HG02840 (cell line): Measurements from ENCODE around the gene CSTPP1.

Source experiments
- ATAC-seq: cut with Tn5 transposase; IDR thresholded peaks from one replicate; pipeline ENCODE4 v1.9.1; 2021; ENCODE audit warnings: mild to moderate bottlenecking, moderate library complexity, moderate number of reproducible peaks; ENCODE audit not compliant: unreplicated experiment, low FRiP score

Gene CSTPP1

DNA sequence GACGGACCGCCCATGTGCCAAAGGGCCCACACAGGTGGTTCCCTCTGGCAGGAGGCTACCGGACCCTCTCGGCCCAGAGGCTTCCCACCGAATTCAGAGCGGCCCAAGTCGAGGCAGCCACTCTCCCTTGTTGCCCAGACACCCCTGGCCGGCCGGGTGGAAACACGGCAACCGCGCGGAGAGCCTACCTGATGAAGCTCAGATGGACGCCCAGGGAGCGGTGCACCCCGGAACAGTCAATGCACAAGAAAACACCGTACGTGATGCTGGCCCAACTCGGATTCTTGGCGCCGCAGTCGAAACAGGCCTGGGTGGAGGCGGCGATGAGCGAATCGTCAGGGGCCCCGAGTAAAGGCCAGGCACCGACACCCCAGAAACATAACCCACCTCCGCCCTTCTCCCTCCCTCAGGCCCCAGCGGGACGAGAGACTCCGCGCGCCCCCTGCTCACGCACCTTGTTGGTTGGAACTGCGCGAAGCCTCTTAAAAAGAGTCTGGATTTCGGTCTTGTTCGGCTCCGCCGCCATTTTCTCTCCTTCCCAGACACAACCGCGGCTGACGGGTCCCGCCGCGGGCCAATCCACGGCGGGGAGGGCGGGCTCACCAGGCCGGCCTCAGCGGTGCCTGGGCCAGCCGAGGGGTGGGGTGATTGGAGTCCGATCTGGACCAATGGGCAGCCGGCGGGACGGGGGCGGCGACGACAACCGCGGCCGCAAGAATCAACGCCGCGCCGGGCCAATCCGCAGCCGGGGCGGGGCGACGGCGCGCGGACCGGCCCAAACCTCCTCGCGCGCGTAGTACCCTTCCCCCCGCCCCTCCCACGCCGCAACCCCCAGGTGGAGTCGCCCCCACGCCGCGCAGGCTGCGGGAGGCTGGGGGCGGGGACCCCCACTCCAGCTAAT, 240.0 kb downstream of the CSTPP1 start, which contains the start of gene ARFGAP2:
Gene ARFGAP2 (minus strand): TSS at position 552 of the 901 bp plus-strand sequence. CDS start 26 bp downstream, at position 526.
- peak; percentile 90 for ATAC-seq

DNA sequence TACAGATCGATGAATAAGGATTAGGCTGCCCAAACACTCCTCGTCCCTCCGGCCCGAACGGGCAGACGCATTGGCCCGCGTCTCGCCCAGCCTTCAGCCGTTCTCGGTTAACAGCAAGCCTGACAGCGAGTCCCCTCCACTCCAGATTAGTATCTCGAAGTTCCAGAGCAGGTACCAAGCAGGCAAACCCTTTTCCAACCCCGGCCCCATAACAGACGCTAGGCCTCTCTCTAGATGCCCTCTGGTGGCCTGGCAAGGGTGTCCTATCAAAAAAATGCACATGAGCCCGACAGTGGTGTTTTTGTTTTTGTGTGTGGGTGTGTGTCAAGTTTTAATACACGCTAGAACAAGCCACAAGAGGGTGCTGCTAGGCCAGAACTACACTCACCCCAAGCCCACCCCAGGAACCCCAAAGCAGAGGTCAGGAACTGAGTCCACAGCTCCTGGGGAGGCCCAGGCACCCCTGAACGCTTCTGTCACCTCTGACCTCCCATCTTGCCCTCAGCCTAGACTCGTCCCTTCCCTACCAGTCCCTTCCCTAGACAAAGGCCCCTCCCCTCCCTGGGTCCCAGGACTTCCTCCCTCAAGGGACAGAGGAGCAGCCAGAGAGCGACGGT, 240.8 kb downstream of the CSTPP1 start:
- ATAC-seq, result peak; percentile 34

DNA sequence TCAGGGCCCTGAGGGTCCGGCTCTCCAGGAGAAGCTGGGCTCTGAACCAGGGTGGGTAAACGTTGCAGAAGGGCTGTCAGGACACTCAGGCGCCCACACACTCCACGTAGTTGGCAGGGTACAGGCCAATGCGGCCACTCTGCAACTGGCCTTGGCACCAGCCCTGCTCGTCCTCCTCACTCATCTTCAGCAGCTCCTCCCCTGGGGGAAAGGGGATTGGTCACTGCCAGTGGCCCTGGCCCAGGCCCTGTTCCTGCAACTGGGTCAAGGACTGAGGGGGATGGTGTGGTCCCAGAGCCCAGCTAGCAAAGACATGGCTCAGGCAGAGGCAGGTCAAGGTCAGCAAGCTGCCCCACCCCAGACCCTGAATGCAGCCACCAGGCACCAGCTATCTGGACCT, 241.3 kb downstream of the CSTPP1 start:
- ATAC-seq, result no peak

DNA sequence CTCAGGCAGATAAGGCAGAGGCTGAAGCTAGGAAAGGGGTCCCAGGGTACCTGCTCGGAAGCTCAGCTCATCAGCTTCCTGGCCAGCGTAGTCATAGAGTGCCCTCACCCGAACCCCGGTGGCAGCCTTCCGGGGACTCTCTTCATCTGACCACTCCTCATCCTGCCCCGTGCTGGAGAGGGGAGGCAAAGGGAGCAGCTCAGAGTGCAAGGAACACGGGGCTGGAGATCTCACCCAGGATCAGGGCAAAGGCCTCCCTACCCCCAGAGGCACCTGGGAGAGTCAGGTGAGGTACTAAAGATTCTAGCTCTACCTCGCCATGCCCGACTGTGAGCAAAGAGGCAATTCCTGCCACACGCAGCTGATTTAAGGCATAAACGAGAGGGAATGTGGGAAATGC, 241.8 kb downstream of the CSTPP1 start:
- ATAC-seq, result no peak

DNA sequence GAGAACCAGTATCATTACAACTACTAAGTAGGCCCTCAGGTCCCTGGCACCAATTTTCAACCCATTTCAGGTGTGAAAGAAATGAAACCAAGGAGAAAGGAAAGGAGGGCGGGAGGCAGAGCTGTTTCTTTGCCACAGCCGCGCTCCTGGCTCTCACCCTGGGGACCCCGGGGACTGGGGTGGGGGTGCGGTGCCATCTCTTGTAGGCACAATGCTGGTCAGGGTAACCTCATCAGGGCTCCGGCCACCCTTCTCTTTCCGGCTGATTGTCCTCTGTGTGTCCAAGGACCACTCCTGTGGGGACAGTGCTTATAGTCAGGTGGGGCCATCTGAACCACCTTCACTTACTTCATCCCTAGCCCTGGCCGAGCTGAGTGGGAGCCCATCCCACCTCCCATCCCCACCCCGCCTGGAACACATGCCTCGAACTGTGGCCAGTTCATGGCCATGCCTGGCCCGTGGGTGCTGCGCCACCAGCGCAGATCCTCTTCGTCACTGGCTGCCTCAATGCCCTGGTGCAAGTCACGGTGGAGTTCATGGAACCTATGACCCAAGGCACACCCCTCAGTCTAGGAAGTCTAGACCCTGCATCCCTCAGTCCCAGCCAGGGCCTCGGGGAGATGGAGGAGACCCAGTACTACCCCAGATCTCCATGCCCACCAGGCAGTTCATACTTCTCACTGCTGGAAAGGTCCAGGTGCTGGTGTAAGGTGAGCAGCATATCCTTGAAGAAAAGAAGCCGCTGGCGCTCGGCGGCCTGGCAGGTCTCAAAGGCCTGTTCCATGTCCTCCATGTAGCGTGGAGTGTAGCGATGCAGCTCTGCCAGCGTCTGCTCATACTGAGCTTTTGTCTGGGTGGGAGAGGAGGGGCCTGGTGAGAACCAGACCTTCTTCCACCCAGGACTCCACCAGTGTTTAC, 242.4 kb downstream of the CSTPP1 start:
- no peak for ATAC-seq

DNA sequence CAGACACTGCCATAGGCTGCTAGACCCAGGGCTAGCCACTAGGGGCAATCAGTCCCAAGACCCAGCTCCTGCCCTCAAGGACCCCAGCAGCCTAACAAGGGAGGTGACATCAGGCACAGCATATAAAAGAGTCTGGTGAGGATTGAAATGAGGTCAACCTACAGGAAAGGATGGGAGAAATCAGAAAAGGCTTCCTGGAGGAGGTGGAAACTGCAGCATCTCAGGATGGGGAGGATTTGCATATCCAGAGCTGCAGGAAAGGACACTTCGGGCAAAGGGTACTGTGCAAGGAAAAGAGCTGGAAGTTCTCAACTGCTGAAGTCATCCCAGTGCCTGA, 243.1 kb downstream of the CSTPP1 start:
- no peak for ATAC-seq

DNA sequence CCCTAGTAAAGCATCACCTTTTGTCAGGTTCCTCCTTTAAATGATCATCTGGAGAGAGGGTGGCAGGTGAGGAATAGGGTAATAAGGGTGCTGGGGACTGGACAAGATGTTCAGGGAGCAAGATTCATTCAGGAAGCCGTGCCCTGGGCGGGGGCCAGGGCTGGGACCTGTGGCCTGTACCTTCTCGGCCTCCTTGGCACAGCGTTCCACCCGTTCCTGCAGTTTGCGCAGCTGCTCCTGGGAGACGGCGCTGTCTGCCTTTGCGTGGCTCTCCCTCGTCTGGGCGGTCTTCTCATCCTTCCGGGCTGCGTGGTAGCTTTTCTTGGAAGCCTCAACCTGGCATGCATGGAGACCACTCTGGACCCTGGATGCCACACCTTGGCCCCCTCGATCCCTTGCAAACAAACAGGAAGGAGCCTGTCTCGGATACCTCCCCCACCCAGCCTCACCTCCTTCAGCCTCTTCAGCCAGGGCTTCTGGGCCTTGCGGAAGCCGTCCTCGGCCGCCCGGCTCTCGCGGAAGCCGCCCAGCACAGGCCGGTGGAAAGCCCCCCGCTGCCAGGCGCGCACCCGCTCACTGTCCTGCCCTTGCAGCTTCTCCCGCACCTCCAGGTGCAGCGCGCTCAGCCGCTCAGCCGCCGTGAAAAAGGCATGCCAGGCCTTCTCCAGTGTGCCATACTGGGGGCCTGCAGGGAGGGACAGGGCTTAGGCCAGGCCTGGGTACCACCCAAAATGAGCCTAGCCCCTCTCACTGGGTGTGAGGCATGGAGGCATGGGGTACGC, 243.6 kb downstream of the CSTPP1 start:
- ATAC-seq, result no peak

DNA sequence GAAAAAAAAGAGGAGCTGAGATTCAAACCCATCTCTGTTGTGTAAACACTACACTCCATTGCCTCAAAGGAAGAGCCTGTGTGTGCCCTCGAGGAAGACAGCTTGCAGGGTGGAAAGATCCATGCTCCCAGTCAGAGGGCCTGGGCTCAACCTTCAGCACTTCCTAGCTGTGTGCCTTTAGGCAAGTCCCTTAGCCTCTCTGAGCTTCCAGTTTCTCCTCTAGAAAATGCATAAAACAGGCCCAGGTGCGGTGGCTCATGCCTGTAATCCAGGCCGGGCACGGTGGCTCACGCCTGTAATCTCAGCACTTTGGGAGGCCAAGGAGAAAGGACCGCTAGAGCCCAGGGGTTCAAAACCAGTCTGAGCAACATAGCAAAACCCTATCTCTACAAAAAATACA, 244.7 kb downstream of the CSTPP1 start:
- ATAC-seq, result no peak

DNA sequence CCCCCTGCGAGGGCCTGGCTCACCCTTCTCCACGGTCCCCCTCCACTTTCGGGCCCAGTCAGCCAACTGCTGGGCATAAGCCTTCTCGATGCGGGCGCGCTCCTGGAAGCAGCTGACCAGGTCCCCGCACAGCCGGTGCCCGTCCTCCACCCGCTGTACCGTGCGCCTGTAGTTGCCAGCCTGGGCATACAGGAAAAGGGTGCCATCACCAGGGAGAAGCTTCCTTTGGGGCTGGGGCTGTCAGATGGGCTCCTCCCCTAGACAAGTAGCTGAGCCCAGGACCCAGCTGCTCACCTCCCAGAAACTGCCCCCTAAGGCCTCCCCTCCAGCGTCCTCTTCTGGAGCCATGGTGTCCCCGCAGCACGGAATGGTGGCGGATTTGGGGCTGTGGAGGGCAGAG, 245.8 kb downstream of the CSTPP1 start:
- no peak for ATAC-seq

DNA sequence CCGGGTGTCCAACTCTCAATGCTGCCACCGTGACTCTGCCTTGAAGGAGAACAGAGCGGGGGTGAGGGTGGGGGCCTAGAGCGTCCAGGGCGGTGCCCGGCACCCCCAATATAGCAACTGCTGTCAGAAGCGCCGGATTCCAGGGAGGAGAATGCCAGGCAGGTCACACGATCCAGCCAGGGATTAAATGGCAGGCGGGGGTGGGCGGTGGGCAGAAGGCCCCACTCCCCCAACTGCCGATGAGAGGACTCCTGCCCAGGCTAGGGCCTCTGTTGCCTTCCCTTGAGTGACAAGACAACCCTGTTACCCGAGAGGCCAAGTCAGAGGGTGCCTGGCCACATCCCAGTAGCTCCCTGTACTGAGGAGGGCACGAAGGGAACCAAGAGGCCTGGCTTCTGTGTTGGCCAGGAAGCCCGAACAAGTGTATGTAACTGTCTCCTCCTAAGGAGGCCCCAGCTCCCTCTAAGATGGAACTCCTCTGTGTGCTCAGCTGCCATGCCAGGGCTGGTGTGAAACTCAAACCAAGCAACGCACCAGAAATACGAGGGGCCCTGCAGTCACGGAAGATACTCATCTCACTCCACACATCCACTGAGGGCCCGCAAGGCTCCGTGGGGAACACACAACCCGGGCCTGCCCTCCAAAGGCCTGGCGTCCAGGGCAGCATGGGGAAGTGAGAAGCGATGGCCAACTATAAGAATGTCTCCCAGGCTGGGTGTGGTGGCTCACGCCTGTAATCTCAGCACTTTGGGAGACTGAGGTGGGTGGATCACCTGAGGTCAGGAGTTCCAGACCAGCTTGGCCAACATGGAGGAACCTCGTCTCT, 246.7 kb downstream of the CSTPP1 start:
- no peak for ATAC-seq

DNA sequence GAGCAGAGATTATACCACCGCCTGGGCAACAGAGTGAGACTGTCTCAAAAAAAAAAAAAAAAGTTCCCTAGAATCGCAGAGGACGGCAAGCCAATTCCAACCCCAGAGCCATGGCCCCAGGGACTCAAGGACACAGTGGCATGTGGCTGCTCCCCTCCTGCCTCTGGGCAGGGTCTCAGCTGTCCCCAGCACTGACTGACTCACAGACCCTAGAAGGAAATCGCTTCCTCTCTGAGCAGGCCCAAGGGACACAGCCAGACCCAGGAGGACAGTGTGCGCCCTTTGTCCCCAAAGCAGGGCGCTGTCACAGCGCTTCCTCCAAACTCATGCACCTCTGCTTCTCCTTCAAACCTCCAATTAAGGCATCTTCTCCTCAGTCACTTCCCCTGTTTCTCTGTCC, 247.4 kb downstream of the CSTPP1 start:
- no peak for ATAC-seq

DNA sequence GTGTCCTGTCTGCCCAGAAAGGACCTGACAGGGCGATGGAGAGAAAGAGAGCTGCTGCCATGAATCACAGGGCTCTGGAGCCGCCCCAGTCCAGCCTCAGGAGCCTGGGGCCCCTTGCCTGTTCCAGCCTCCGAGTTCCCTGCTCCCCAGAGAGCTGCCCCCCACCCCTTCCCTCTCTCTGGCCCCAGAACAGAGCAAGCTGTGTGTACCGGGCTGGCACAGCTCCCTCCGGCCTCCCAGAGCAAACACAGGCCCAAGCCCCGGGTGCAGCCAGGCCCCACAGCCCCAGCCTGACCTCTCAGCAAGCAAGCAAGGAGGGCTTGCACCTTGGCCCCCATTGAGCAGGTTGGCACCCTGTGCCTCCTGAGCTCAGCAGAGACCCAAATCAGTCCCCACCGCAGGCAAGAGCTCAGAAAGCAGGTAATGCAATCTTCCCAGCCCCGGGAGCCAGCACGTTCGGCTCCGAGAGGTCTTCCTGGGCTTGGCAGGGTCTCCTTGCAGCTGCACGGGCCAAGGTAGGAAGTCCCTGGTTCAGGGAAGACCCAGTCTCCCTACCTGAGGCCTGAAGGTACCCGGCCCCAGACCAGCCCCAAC, 248.2 kb downstream of the CSTPP1 start:
- no peak for ATAC-seq

DNA sequence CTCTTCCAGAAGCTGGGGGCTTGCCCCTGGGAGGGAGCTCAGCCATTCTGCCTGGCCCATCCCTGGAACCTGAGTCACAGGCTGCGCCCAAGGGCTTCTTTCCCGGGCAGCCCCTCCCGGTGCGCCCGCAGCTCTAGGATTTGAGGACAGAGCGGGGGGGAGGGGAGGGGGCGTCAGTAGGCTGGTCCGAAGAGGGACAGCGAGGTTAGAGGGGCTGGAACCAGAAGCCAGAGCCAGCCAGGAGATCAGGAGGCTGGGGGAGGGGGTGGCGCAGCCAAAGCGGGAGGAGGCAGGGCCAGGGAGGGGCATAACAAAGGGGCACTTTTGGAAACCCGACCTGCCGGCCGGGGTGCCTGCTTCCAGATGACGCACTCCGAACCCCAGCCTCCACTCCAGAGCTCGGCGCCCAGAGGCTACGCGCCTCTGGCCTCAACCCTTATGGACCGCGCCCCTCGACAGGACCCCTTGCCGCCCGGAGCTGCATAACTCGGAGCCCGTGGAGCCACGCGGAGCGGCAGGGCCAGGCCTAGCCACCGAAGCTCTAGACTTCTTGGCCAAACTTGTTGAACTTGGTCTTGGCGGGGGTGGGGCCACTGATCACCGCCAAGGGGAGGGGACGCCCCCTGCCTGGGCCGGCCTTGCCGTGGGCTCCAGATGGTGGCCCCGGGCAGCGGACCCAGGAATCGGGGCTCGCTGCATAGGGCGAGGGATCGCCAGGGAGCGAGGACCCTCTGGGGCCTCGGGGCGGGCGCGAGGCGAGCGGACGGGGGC, 248.9 kb downstream of the CSTPP1 start:
- ATAC-seq, result no peak

DNA sequence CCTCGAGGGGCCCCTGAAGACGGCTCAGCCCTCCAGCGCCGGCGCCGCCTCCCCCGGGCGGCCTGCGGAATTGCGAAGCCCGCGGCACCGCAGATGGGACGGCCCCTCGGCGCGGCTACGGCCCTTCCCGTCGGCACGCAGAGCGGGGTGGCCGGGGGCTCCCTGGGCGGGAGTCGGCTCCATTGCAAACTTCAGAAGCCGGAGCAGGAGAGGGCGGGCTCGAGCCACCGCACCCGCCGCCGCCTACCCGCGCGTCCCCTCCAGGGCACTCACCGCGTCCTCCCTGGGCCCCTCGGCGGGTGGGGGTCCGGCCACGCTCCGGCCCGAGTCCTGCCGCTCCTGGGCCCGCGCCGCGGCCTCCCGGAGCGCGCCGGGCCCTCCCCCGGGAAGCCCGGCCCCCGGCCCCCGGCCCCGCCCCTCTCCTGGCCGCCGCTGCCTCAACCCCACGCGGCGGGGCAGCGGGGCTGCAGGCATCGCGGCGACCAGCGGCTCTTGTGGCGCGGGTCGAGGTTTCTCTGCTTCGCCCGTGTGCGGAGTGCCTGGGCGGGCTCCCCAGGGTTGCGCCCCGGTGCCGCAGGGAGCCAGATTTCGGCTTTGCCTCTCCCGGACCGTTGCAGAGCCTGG, 249.6 kb downstream of the CSTPP1 start, which contains the start of gene PACSIN3:
Gene PACSIN3 (minus strand): TSS at position 359 of the 624 bp plus-strand sequence. CDS start 3,707 bp downstream, outside the sequence.
- ATAC-seq, result peak; percentile 57

DNA sequence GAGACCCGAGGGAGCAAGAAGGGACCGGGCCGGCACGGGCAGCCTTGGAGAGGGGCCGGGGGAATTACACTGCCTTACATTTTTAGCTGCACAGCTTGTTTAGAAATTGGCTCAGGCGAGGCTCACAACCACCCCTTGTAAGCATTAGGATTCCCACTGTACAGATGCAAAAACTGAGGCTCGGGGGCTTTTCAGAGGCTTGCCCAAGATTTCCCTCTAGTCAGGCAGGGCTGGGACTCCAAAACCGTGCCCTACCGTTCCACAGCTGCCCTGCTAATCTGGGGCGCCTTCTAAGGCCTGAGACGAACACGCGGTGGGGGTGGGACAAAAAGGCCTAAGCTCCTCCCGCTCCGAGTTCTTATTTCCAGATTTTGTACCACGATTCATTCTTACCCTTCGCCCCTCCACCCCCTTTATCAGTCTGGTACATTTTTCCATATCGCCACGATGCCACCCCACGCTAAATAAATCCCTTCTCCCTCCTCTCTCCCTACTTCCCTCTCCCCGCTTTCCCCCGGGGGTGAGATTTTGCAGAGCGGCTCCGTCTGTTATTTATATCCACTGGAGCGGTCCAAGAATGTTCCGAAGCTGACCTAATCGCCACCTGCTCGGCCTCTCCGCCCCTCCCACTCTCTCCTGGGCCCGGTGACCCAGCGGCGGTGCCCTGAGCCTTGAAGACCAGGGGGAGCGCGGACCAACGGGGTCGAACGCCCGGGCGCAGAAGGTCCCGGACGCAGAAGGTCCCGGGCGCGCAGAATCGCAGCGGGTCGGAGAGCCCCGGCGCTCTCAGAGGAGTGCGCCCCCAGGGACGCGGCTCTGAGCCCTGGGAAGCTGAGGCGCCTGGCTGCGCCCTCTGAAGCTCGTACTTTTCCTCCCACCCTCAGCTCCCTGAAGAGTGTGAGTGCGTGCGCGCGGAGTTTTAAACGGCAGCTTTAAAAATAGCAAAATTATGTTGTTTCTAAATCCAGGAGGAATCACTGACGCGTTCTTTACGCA, 250.4 kb downstream of the CSTPP1 start:
- ATAC-seq, result no peak

DNA sequence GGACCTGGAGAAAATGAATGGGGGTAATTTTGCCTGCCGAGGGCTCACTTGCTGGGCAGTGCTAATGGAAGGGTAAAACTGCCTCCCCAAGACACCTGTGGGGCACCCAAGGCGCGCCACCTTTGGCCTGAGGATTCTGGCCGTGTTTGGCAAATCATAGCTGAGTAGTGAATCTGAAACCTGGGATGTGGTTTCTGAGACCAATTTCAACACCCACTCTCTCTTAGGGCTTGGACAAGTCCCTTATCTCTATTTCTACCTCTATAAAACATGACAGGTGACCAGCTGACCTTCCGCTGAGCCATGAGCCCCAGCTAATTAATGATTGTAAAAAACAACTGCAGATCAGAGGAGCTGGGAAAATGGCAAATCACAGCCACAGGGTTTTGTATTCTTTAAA, 251.2 kb downstream of the CSTPP1 start:
- ATAC-seq, result no peak
